HEK293 (cell line): ENCODE results near the gene ALDH8A1.

Experiments
- CTCF ChIA-PET: fragments of 350-600 bp; formaldehyde crosslinking; extraction: SDS; loops from one replicate; lab custom pipeline; 2021; ENCODE audit warnings: antibody characterized with exemption; lab: Yijun Ruan, JAX
- POLR2A ChIA-PET: fragments of 300-600 bp; formaldehyde crosslinking; extraction: SDS; loops from one replicate; lab custom pipeline; 2020; ENCODE audit warnings: antibody characterized with exemption, inconsistent platforms; lab: Yijun Ruan, JAX
- H3K27ac ChIP-seq: fragments of 200-500 bp; sonication (Bioruptor generic); 2 replicates; pipeline ENCODE4 v1.5.1; 2014; ENCODE audit warnings: low read depth, low read length, control low read depth, inconsistent platforms; ENCODE audit errors: extremely low read depth
- H3K36me3 ChIP-seq, 2 experiments: fragments of 200-500 bp in 1 of 2; sonication (Bioruptor generic) in 1 of 2; 1 replicate in 1 of 2; 2 replicates in 1 of 2; pipeline ENCODE4 v1.5.1; 2014 to 2017; ENCODE audit warnings: inconsistent platforms in 2 of 2, low read length in 2 of 2; ENCODE audit not compliant: control insufficient read depth in 2 of 2, insufficient read depth in 1 of 2
- H3K4me1 ChIP-seq: fragments of 200-500 bp; sonication (Bioruptor generic); 2 replicates; pipeline ENCODE4 v1.5.1; 2014; ENCODE audit warnings: mild to moderate bottlenecking, low read length, inconsistent platforms; ENCODE audit not compliant: control insufficient read depth, insufficient read depth
- H3K4me3 ChIP-seq: 2 replicates; pipeline ENCODE4 v1.5.1; 2011; ENCODE audit warnings: low read depth, mild to moderate bottlenecking, control low read depth, low read length, moderate library complexity
- H3K9me3 ChIP-seq: fragments of 200-500 bp; sonication (Bioruptor generic); 2 replicates; pipeline ENCODE4 v1.5.1; 2014; ENCODE audit warnings: low read depth, low read length, inconsistent platforms; ENCODE audit not compliant: control insufficient read depth, insufficient read depth
- GFI1B ChIP-seq: fragments of 450-650 bp; formaldehyde crosslinking; IDR thresholded peaks from 2 replicates; pipeline ENCODE4 v1.5.1; 2016; ENCODE audit warnings: missing biosample characterization, missing genetic modification characterization
- GLIS2 ChIP-seq: fragments of 450-650 bp; formaldehyde crosslinking; IDR thresholded peaks from 2 replicates; pipeline ENCODE4 v1.5.1; 2016; ENCODE audit warnings: missing biosample characterization, missing genetic modification characterization
- IKZF3 ChIP-seq: fragments of 450-650 bp; IDR thresholded peaks from 2 replicates; pipeline ENCODE4 v1.5.0; 2018; ENCODE audit warnings: missing biosample characterization, mild to moderate bottlenecking, missing genetic modification characterization, moderate library complexity
- RBAK ChIP-seq: fragments of 450-650 bp; formaldehyde crosslinking; IDR thresholded peaks from 2 replicates; pipeline ENCODE4 v1.5.1; 2016; ENCODE audit warnings: missing biosample characterization, missing genetic modification characterization
- ZNF133 ChIP-seq: fragments of 450-650 bp; formaldehyde crosslinking; IDR thresholded peaks from 2 replicates; pipeline ENCODE4 v1.5.1; 2016; ENCODE audit warnings: missing biosample characterization, missing genetic modification characterization
- ZNF146 ChIP-seq: fragments of 450-650 bp; formaldehyde crosslinking; IDR thresholded peaks from 2 replicates; pipeline ENCODE4 v1.5.1; 2016; ENCODE audit warnings: missing biosample characterization, missing genetic modification characterization
- ZNF155 ChIP-seq: fragments of 450-650 bp; formaldehyde crosslinking; IDR thresholded peaks from 2 replicates; pipeline ENCODE4 v1.5.1; 2016; ENCODE audit warnings: missing biosample characterization, missing genetic modification characterization
- ZNF175 ChIP-seq: fragments of 450-650 bp; formaldehyde crosslinking; IDR thresholded peaks from 2 replicates; pipeline ENCODE4 v1.5.1; 2016; ENCODE audit warnings: missing biosample characterization, missing genetic modification characterization
- ZNF221 ChIP-seq: fragments of 450-650 bp; formaldehyde crosslinking; IDR thresholded peaks from 2 replicates; pipeline ENCODE4 v1.5.1; 2017; ENCODE audit warnings: missing biosample characterization, missing genetic modification characterization, borderline replicate concordance
- ZNF324 ChIP-seq: fragments of 450-650 bp; formaldehyde crosslinking; IDR thresholded peaks from 2 replicates; pipeline ENCODE4 v1.5.1; 2016; ENCODE audit warnings: missing biosample characterization, missing genetic modification characterization
- ZNF394 ChIP-seq: fragments of 450-650 bp; formaldehyde crosslinking; IDR thresholded peaks from 2 replicates; pipeline ENCODE4 v1.5.1; 2016; ENCODE audit warnings: missing biosample characterization, missing genetic modification characterization, mild to moderate bottlenecking, moderate library complexity, borderline replicate concordance
- ZNF426 ChIP-seq: fragments of 450-650 bp; formaldehyde crosslinking; IDR thresholded peaks from 2 replicates; pipeline ENCODE4 v1.5.1; 2017; ENCODE audit warnings: missing biosample characterization, missing genetic modification characterization, mild to moderate bottlenecking, inconsistent platforms, moderate library complexity
- ZNF529 ChIP-seq: fragments of 450-650 bp; formaldehyde crosslinking; IDR thresholded peaks from 2 replicates; pipeline ENCODE4 v1.5.1; 2017; ENCODE audit warnings: missing genetic modification characterization, missing biosample characterization; ENCODE audit not compliant: insufficient replicate concordance
- ZNF548 ChIP-seq: fragments of 450-650 bp; formaldehyde crosslinking; IDR thresholded peaks from 2 replicates; pipeline ENCODE4 v1.5.1; 2016; ENCODE audit warnings: missing biosample characterization, missing genetic modification characterization
- ZNF596 ChIP-seq: fragments of 450-650 bp; IDR thresholded peaks from 2 replicates; pipeline ENCODE4 v1.5.0; 2018; ENCODE audit warnings: missing biosample characterization, mild to moderate bottlenecking, missing genetic modification characterization, moderate library complexity
- ZNF610 ChIP-seq: fragments of 450-650 bp; formaldehyde crosslinking; IDR thresholded peaks from 2 replicates; pipeline ENCODE4 v1.5.1; 2016; ENCODE audit warnings: missing biosample characterization, missing genetic modification characterization, borderline replicate concordance
- ZNF701 ChIP-seq: fragments of 450-650 bp; formaldehyde crosslinking; IDR thresholded peaks from 2 replicates; pipeline ENCODE4 v1.5.1; 2016; ENCODE audit warnings: missing biosample characterization, missing genetic modification characterization
- ZNF768 ChIP-seq: fragments of 450-650 bp; formaldehyde crosslinking; IDR thresholded peaks from 2 replicates; pipeline ENCODE4 v1.5.1; 2018; ENCODE audit warnings: missing biosample characterization, mild to moderate bottlenecking, missing genetic modification characterization
- TF ChIP-seq, protein P1 (sequence below): fragments of 450-650 bp; formaldehyde crosslinking; IDR thresholded peaks from 2 replicates; pipeline ENCODE4 v1.5.1; 2016; ENCODE audit warnings: missing biosample characterization, missing genetic modification characterization
- TF ChIP-seq, protein P2 (sequence below): fragments of 450-650 bp; formaldehyde crosslinking; conservative IDR thresholded peaks from 2 replicates; pipeline ENCODE4 v1.5.1; 2016; ENCODE audit warnings: low read depth, missing biosample characterization, missing genetic modification characterization
- TF ChIP-seq, protein P3 (sequence below): fragments of 450-650 bp; formaldehyde crosslinking; IDR thresholded peaks from 2 replicates; pipeline ENCODE4 v1.5.1; 2017; ENCODE audit warnings: missing biosample characterization, missing genetic modification characterization
- TF ChIP-seq, protein P4 (sequence below): IDR thresholded peaks from 2 replicates; pipeline ENCODE4 v1.6.1; 2011; ENCODE audit warnings: mild to moderate bottlenecking, low read depth, low read length, borderline replicate concordance
- TF ChIP-seq, protein P5 (sequence below): fragments of 450-650 bp; formaldehyde crosslinking; IDR thresholded peaks from 2 replicates; pipeline ENCODE4 v1.5.1; 2016; ENCODE audit warnings: missing biosample characterization, missing genetic modification characterization

Gene ALDH8A1

DNA sequence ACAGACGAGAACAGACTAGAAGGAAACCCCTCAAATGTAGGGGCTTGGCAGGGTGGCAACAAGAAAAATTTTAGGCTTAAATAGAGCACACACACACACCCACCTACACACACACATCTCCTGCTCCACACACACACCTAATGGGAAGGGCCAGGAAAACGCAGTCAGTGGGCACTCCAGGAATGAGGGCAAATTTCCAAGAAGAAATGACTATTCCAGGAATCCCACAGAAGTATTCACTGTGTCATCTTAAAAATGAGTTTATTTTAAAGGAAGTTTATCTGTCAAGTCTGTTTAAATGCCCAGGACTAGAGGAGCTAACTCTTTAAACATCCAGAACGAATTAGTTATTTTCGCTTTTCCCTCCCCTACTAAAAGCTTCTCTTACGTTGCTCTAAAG, 13.0 kb downstream of the ALDH8A1 start:
- H3K4me3 ChIP-seq: no peak overlapping the region
- no peaks in the 10 kb centered on the region for H3K36me3 ChIP-seq
- TF ChIP-seq ZNF596 (tag by site-specific recombination) (no peak), ZNF146 (tag by site-specific recombination) (no peak), ZNF701 (no peak), ZNF175 (tag by site-specific recombination) (no peak), ZNF610 (tag by site-specific recombination) (no peak), ZNF548 (tag by site-specific recombination) (no peak), GLIS2 (tag by site-specific recombination) (no peak), ZNF426 (tag by site-specific recombination) (no peak), ZNF529 (tag by site-specific recombination) (no peak)
- TF ChIP-seq, protein P1, sequence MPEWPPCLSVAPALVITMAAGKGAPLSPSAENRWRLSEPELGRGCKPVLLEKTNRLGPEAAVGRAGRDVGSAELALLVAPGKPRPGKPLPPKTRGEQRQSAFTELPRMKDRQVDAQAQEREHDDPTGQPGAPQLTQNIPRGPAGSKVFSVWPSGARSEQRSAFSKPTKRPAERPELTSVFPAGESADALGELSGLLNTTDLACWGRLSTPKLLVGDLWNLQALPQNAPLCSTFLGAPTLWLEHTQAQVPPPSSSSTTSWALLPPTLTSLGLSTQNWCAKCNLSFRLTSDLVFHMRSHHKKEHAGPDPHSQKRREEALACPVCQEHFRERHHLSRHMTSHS (tag by site-specific recombination): no peak
- no peaks in the 10 kb centered on the region for H3K9me3 ChIP-seq
- ChIA-PET POLR2A (no interaction called here), CTCF (interaction anchor here (0.6 kb wide), 1 partner anchor 128 kb away, joined by 3 read pairs; no protein-coding TSS in a partner anchor)
- peaks cover 4% of the 10 kb centered on the region; the same call in 1 of the 2 replicates for H3K4me1 ChIP-seq
- H3K27ac ChIP-seq: no peak overlapping the region

DNA sequence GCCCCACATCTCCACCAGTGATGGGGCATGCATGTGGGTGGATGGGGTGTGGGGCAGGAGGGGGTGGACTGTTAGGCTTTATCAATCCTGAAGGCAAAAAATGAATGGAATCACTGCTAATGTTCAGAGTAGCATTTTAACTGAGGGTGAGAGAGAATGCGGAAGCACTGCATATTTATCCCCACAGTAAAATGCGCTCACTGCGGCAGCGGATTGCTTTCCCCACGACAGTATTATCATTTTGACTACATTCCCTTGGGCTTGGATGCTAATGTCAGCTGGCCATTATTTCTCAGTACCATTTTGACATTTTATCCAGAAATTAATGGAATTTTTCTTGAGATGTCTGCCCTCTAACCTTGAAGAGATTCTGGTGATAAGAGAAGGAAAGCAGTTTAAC, 13.4 kb downstream of the ALDH8A1 start:
- peaks cover 4% of the 10 kb centered on the region; the same call in 1 of the 2 replicates for H3K4me1 ChIP-seq
- no peak overlapping the region for H3K27ac ChIP-seq
- ChIA-PET POLR2A (no interaction called here), CTCF (interaction anchor here (0.6 to 0.7 kb wide), 2 partner anchors 127 to 960 kb away, joined by 3 to 4 read pairs; no protein-coding TSS in a partner anchor)
- no peaks in the 10 kb centered on the region for H3K9me3 ChIP-seq
- no peak overlapping the region for H3K4me3 ChIP-seq
- no peaks in the 10 kb centered on the region for H3K36me3 ChIP-seq
- no peak for TF ChIP-seq ZNF133 (tag by site-specific recombination)
- TF ChIP-seq, protein P2, sequence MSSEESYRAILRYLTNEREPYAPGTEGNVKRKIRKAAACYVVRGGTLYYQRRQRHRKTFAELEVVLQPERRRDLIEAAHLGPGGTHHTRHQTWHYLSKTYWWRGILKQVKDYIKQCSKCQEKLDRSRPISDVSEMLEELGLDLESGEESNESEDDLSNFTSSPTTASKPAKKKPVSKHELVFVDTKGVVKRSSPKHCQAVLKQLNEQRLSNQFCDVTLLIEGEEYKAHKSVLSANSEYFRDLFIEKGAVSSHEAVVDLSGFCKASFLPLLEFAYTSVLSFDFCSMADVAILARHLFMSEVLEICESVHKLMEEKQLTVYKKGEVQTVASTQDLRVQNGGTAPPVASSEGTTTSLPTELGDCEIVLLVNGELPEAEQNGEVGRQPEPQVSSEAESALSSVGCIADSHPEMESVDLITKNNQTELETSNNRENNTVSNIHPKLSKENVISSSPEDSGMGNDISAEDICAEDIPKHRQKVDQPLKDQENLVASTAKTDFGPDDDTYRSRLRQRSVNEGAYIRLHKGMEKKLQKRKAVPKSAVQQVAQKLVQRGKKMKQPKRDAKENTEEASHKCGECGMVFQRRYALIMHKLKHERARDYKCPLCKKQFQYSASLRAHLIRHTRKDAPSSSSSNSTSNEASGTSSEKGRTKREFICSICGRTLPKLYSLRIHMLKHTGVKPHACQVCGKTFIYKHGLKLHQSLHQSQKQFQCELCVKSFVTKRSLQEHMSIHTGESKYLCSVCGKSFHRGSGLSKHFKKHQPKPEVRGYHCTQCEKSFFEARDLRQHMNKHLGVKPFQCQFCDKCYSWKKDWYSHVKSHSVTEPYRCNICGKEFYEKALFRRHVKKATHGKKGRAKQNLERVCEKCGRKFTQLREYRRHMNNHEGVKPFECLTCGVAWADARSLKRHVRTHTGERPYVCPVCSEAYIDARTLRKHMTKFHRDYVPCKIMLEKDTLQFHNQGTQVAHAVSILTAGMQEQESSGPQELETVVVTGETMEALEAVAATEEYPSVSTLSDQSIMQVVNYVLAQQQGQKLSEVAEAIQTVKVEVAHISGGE: no peak
- TF ChIP-seq, protein P3, sequence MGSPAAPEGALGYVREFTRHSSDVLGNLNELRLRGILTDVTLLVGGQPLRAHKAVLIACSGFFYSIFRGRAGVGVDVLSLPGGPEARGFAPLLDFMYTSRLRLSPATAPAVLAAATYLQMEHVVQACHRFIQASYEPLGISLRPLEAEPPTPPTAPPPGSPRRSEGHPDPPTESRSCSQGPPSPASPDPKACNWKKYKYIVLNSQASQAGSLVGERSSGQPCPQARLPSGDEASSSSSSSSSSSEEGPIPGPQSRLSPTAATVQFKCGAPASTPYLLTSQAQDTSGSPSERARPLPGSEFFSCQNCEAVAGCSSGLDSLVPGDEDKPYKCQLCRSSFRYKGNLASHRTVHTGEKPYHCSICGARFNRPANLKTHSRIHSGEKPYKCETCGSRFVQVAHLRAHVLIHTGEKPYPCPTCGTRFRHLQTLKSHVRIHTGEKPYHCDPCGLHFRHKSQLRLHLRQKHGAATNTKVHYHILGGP (tag by site-specific recombination): no peak
- TF ChIP-seq ZNF394 (tag by site-specific recombination): no peak
- no peak for TF ChIP-seq IKZF3 (tag by site-specific recombination)
- TF ChIP-seq, protein P4, sequence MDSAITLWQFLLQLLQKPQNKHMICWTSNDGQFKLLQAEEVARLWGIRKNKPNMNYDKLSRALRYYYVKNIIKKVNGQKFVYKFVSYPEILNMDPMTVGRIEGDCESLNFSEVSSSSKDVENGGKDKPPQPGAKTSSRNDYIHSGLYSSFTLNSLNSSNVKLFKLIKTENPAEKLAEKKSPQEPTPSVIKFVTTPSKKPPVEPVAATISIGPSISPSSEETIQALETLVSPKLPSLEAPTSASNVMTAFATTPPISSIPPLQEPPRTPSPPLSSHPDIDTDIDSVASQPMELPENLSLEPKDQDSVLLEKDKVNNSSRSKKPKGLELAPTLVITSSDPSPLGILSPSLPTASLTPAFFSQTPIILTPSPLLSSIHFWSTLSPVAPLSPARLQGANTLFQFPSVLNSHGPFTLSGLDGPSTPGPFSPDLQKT: no peak
- TF ChIP-seq ZNF768 (tag by site-specific recombination): no peak
- no peak for TF ChIP-seq RBAK (tag by site-specific recombination)
- TF ChIP-seq GFI1B: no peak
- no peak for TF ChIP-seq ZNF155
- no peak for TF ChIP-seq ZNF221 (tag by site-specific recombination)
- no peak for TF ChIP-seq ZNF324 (tag by site-specific recombination)
- TF ChIP-seq, protein P5, sequence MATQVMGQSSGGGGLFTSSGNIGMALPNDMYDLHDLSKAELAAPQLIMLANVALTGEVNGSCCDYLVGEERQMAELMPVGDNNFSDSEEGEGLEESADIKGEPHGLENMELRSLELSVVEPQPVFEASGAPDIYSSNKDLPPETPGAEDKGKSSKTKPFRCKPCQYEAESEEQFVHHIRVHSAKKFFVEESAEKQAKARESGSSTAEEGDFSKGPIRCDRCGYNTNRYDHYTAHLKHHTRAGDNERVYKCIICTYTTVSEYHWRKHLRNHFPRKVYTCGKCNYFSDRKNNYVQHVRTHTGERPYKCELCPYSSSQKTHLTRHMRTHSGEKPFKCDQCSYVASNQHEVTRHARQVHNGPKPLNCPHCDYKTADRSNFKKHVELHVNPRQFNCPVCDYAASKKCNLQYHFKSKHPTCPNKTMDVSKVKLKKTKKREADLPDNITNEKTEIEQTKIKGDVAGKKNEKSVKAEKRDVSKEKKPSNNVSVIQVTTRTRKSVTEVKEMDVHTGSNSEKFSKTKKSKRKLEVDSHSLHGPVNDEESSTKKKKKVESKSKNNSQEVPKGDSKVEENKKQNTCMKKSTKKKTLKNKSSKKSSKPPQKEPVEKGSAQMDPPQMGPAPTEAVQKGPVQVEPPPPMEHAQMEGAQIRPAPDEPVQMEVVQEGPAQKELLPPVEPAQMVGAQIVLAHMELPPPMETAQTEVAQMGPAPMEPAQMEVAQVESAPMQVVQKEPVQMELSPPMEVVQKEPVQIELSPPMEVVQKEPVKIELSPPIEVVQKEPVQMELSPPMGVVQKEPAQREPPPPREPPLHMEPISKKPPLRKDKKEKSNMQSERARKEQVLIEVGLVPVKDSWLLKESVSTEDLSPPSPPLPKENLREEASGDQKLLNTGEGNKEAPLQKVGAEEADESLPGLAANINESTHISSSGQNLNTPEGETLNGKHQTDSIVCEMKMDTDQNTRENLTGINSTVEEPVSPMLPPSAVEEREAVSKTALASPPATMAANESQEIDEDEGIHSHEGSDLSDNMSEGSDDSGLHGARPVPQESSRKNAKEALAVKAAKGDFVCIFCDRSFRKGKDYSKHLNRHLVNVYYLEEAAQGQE (tag by site-specific recombination): no peak
